IMR-90 (cell line): ENCODE results near the gene ACVRL1. TPM values are rescaled to one million over a fixed set of nuclear protein-coding genes. Genes with fewer than 3 reads are reported as not detected.

Experiments used
- ATAC-seq: fragments of 200-7000 bp; cut with Tn5 transposase; 2 replicates; pipeline ENCODE4 v1.9.1; 2020; ENCODE audit warnings: low read depth, mild to moderate bottlenecking, moderate library complexity
- BruUV-seq: library from RNA; stranded (reverse); fragments of 400-500 nt; replicated peaks from 2 replicates; lab custom pipeline; 2021; lab: Mats Ljungman, UMichigan
- CTCF ChIA-PET: fragments of 300-600 bp; formaldehyde crosslinking; extraction: SDS; loops from one replicate; lab custom pipeline; 2021; ENCODE audit warnings: antibody characterized with exemption; lab: Yijun Ruan, JAX
- POLR2A ChIA-PET: fragments of 300-600 bp; sonication (Branson Sonifier 250); formaldehyde crosslinking; loops from one replicate; lab custom pipeline; 2022; ENCODE audit warnings: antibody characterized with exemption; ENCODE audit not compliant: unreplicated experiment; lab: Charles Lee
- DNase-seq: peaks from one replicate; pipeline ENCODE4 v3.0.0; 2013
- H2AFZ ChIP-seq: replicated peaks from 2 replicates; pipeline ENCODE3; 2013; ENCODE audit warnings: low read length, mild to moderate bottlenecking; ENCODE audit not compliant: poor library complexity
- H2AK5ac ChIP-seq: 2 replicates; pipeline ENCODE4 v1.6.1; 2013; ENCODE audit warnings: low read depth, low read length, inconsistent platforms
- H2AK9ac ChIP-seq: replicated peaks from 2 replicates; pipeline ENCODE3; 2013; ENCODE audit warnings: mild to moderate bottlenecking, low read depth, low read length, moderate library complexity; ENCODE audit not compliant: poor library complexity
- H2BK120ac ChIP-seq: 2 replicates; pipeline ENCODE4 v1.6.1; 2013; ENCODE audit warnings: low read depth, low read length, inconsistent platforms
- H2BK15ac ChIP-seq: 3 replicates; pipeline ENCODE4 v1.6.1; 2013; ENCODE audit warnings: low read depth, low read length, inconsistent platforms
- H2BK20ac ChIP-seq: 2 replicates; pipeline ENCODE4 v1.6.1; 2013; ENCODE audit warnings: low read depth, mild to moderate bottlenecking, inconsistent platforms, low read length, moderate library complexity
- H2BK5ac ChIP-seq: 2 replicates; pipeline ENCODE4 v1.6.1; 2013; ENCODE audit warnings: mild to moderate bottlenecking, low read depth, low read length, inconsistent platforms; ENCODE audit not compliant: poor library complexity, severe bottlenecking
- H3K14ac ChIP-seq: replicated peaks from 2 replicates; pipeline ENCODE4 v1.6.1; 2013; ENCODE audit warnings: low read depth, low read length, inconsistent platforms
- H3K18ac ChIP-seq: 2 replicates; pipeline ENCODE4 v1.6.1; 2013; ENCODE audit warnings: low read depth, low read length, control low read depth
- H3K23ac ChIP-seq: 2 replicates; pipeline ENCODE4 v1.6.1; 2013; ENCODE audit warnings: low read depth, low read length, inconsistent platforms
- H3K27ac ChIP-seq: 2 replicates; pipeline ENCODE4 v1.5.1; 2013; ENCODE audit warnings: mild to moderate bottlenecking, control low read depth, low read length; ENCODE audit not compliant: insufficient read depth
- H3K27me3 ChIP-seq: 2 replicates; pipeline ENCODE4 v1.6.1; 2013; ENCODE audit warnings: low read length; ENCODE audit not compliant: control insufficient read depth, insufficient read depth
- H3K36me3 ChIP-seq: 2 replicates; pipeline ENCODE4 v1.6.1; 2013; ENCODE audit warnings: low read length, mixed read lengths; ENCODE audit not compliant: control insufficient read depth, insufficient read depth
- H3K4ac ChIP-seq: 2 replicates; pipeline ENCODE4 v1.6.1; 2013; ENCODE audit warnings: low read depth, low read length, inconsistent platforms
- H3K4me1 ChIP-seq: 2 replicates; pipeline ENCODE4 v1.6.1; 2013; ENCODE audit warnings: low read length, mixed read lengths; ENCODE audit not compliant: control insufficient read depth, insufficient read depth
- H3K4me2 ChIP-seq: 2 replicates; pipeline ENCODE4 v1.6.1; 2013; ENCODE audit warnings: low read depth, mild to moderate bottlenecking, control low read depth, low read length, moderate library complexity
- H3K4me3 ChIP-seq: 2 replicates; pipeline ENCODE4 v1.5.1; 2013; ENCODE audit warnings: low read depth, mild to moderate bottlenecking, control low read depth, low read length, moderate library complexity; ENCODE audit not compliant: insufficient read depth
- H3K56ac ChIP-seq: 2 replicates; pipeline ENCODE4 v1.6.1; 2013; ENCODE audit warnings: low read length, inconsistent platforms; ENCODE audit not compliant: insufficient read depth; ENCODE audit errors: extremely low read depth
- H3K79me1 ChIP-seq, 2 experiments: 2 replicates each; pipeline ENCODE4 v1.6.1; 2013; ENCODE audit warnings: low read length in 2 of 2, inconsistent platforms in 1 of 2, low read depth in 1 of 2
- H3K9ac ChIP-seq: 2 replicates; pipeline ENCODE4 v1.6.1; 2013; ENCODE audit warnings: low read depth, low read length, control low read depth
- H3K9me1 ChIP-seq: 2 replicates; pipeline ENCODE4 v1.6.1; 2013; ENCODE audit warnings: low read length, inconsistent platforms; ENCODE audit not compliant: insufficient read depth
- H3K9me3 ChIP-seq: 2 replicates; pipeline ENCODE4 v1.6.1; 2013; ENCODE audit warnings: low read length; ENCODE audit not compliant: control insufficient read depth, insufficient read depth
- H4K20me1 ChIP-seq: 2 replicates; pipeline ENCODE4 v1.6.1; 2013; ENCODE audit warnings: low read length, inconsistent platforms; ENCODE audit not compliant: insufficient read depth
- H4K5ac ChIP-seq: 2 replicates; pipeline ENCODE4 v1.6.1; 2013; ENCODE audit warnings: mild to moderate bottlenecking, low read depth, low read length, control low read depth
- H4K8ac ChIP-seq, 2 experiments: 2 replicates each; pipeline ENCODE4 v1.6.1; 2013; ENCODE audit warnings: low read depth in 2 of 2, low read length in 2 of 2, control low read depth in 1 of 2, inconsistent platforms in 1 of 2
- H4K91ac ChIP-seq: 2 replicates; pipeline ENCODE4 v1.6.1; 2013; ENCODE audit warnings: low read depth, low read length, inconsistent platforms; ENCODE audit not compliant: insufficient read depth
- BHLHE40 ChIP-seq: fragments of 150-350 bp; IDR thresholded peaks from 2 replicates; pipeline ENCODE4 v1.6.1; 2016; ENCODE audit warnings: mild to moderate bottlenecking, low read depth, low read length
- CEBPB ChIP-seq: IDR thresholded peaks from 2 replicates; pipeline ENCODE4 v1.6.1; 2012; ENCODE audit warnings: low read depth, low read length, improper control_type of control experiment
- CHD1 ChIP-seq: IDR thresholded peaks from 2 replicates; pipeline ENCODE4 v1.6.1; 2012; ENCODE audit warnings: low read depth, low read length, improper control_type of control experiment
- ELK1 ChIP-seq: fragments of 150-350 bp; IDR thresholded peaks from 2 replicates; pipeline ENCODE4 v1.6.1; 2016; ENCODE audit warnings: low read depth, mild to moderate bottlenecking, low read length, moderate library complexity, borderline replicate concordance
- MAFK ChIP-seq: IDR thresholded peaks from 2 replicates; pipeline ENCODE4 v1.6.1; 2012; ENCODE audit warnings: low read depth, low read length, improper control_type of control experiment
- MAZ ChIP-seq: IDR thresholded peaks from 2 replicates; pipeline ENCODE4 v1.6.1; 2012; ENCODE audit warnings: low read depth, mild to moderate bottlenecking, low read length, improper control_type of control experiment, moderate library complexity, borderline replicate concordance
- MXI1 ChIP-seq: IDR thresholded peaks from 2 replicates; pipeline ENCODE4 v1.6.1; 2012; ENCODE audit warnings: low read depth, mild to moderate bottlenecking, low read length, moderate library complexity, borderline replicate concordance
- NFE2L2 ChIP-seq: fragments of 150-350 bp; IDR thresholded peaks from 2 replicates; pipeline ENCODE4 v1.6.1; 2016; ENCODE audit warnings: low read depth, mild to moderate bottlenecking, low read length
- POLR2A ChIP-seq: IDR thresholded peaks from 2 replicates; pipeline ENCODE4 v1.6.1; 2012; ENCODE audit warnings: mild to moderate bottlenecking, low read depth, low read length
- RAD21 ChIP-seq: IDR thresholded peaks from 2 replicates; pipeline ENCODE4 v1.6.1; 2012; ENCODE audit warnings: low read length, improper control_type of control experiment
- RFX5 ChIP-seq: IDR thresholded peaks from 2 replicates; pipeline ENCODE4 v1.8.0; 2012; ENCODE audit warnings: low read depth, mild to moderate bottlenecking, low read length, moderate library complexity
- SMC3 ChIP-seq: fragments of 150-350 bp; IDR thresholded peaks from 2 replicates; pipeline ENCODE4 v1.6.1; 2016; ENCODE audit warnings: low read depth, mild to moderate bottlenecking, antibody characterized with exemption, low read length, moderate library complexity
- WGBS, 2 experiments: methylation state at CpG; one replicate each; pipeline versions ENCODE4 v1.1.5 to v1.1.7; 2013; ENCODE audit warnings: missing lambda C conversion rate in 2 of 2; ENCODE audit not compliant: insufficient read length in 1 of 2; ENCODE audit errors: extremely low coverage in 2 of 2; 5-methylcytosine and 5-hydroxymethylcytosine counted together
- dilution Hi-C: fragments of 300-500 bp; cut with HindIII; formaldehyde crosslinking; loops from one replicate; pipeline ENCODE4 v1.14.3; 2018; ENCODE audit warnings: low sequenced_read_pairs; ENCODE audit not compliant: unreplicated experiment
- in situ Hi-C: fragments of 300-500 bp; cut with MboI; formaldehyde crosslinking; loops from 3 replicates; pipeline ENCODE4 v1.14.3; 2019; ENCODE audit warnings: low sequenced_read_pairs, inconsistent platforms, mixed read lengths
- intact Hi-C: fragments of 100-400 bp; cut with micrococcal nuclease; formaldehyde crosslinking; loops from 2 replicates; pipeline ENCODE4 v1.10.0; 2022
- polyA plus RNA-seq, 3 experiments: library from polyadenylated mRNA; depleted of rRNA; stranded (reverse); fragments of >200 nt; gene quantifications; 2 replicates each; pipeline ENCODE4 v1.2.3, GENCODE V29; 2012; ENCODE audit warnings: low replicate concordance in 1 of 3
- total RNA-seq: library from RNA; depleted of rRNA; stranded (reverse); fragments of >200 nt; gene quantifications from 2 replicates; pipeline ENCODE4 v1.2.3, GENCODE V29; 2012
- TF ChIP-seq, protein P1 (sequence below): conservative IDR thresholded peaks from 2 replicates; pipeline ENCODE4 v1.5.1; 2012; ENCODE audit warnings: mild to moderate bottlenecking, low read depth, low read length, improper control_type of control experiment
- TF ChIP-seq, protein P2 (sequence below): fragments of 150-350 bp; IDR thresholded peaks from 2 replicates; pipeline ENCODE4 v1.6.1; 2017; ENCODE audit warnings: mild to moderate bottlenecking, antibody characterized with exemption, low read length, low read depth

ACVRL1 gene
- total and polyA plus RNA-seq, 2 of the 4 experiments (the other 2 are of a cell fraction): 6.4 to 7.5 TPM

- Histone ChIP-seq H3K9me3 (no peaks in the 10 kb centered on the region), H3K9ac (no peak overlapping the region), H3K4me3 (no peak overlapping the region), H3K4ac (no peak overlapping the region), H3K56ac (no peak overlapping the region), H3K4me1 (peaks cover 16% of the 10 kb centered on the region), H3K79me1 (peaks cover 0 to 5% of the 10 kb centered on the region in 2 experiments; a peak in 1 of 4 replicates), H2AK9ac (no peak overlapping the region), H3K36me3 (peaks cover 8% of the 10 kb centered on the region; the same call in 1 of the 2 replicates), H4K20me1 (no peaks in the 10 kb centered on the region), H2BK5ac (no peak overlapping the region), H3K4me2 (no peak overlapping the region), H4K5ac (no peak overlapping the region), H2BK20ac (no peak overlapping the region), H3K23ac (0 out of 2 replicates have a peak overlapping the region, but pooled peaks have one; percentile 29), H3K14ac (no peak overlapping the region), H4K8ac (no peak overlapping the region), H3K27me3 (no peaks in the 10 kb centered on the region), H3K18ac (no peak overlapping the region), H3K27ac (no peak overlapping the region), H2AK5ac (no peak overlapping the region), H4K91ac (no peak overlapping the region), H2BK120ac (no peak overlapping the region), H2AFZ (peak overlapping the region; percentile 60), H3K9me1 (peaks cover 21% of the 10 kb centered on the region), H2BK15ac (no peak overlapping the region)
- no TSS peak for BruUV-seq
- dilution Hi-C loops (no loop called here), intact Hi-C loops (no loop called here), in situ Hi-C loops (no loop called here)
- ChIA-PET POLR2A (no interaction called here), CTCF (no interaction called here)
- ATAC-seq: no peak
- no peak for TF ChIP-seq MAZ
- TF ChIP-seq RFX5: no peak
- no peak for TF ChIP-seq SMC3
- TF ChIP-seq POLR2A: no peak
- TF ChIP-seq CEBPB: no peak
- TF ChIP-seq RAD21: no peak
- no peak for TF ChIP-seq MAFK
- TF ChIP-seq NFE2L2: no peak
- no peak for TF ChIP-seq ELK1
- no peak for TF ChIP-seq BHLHE40
- TF ChIP-seq, protein P1, sequence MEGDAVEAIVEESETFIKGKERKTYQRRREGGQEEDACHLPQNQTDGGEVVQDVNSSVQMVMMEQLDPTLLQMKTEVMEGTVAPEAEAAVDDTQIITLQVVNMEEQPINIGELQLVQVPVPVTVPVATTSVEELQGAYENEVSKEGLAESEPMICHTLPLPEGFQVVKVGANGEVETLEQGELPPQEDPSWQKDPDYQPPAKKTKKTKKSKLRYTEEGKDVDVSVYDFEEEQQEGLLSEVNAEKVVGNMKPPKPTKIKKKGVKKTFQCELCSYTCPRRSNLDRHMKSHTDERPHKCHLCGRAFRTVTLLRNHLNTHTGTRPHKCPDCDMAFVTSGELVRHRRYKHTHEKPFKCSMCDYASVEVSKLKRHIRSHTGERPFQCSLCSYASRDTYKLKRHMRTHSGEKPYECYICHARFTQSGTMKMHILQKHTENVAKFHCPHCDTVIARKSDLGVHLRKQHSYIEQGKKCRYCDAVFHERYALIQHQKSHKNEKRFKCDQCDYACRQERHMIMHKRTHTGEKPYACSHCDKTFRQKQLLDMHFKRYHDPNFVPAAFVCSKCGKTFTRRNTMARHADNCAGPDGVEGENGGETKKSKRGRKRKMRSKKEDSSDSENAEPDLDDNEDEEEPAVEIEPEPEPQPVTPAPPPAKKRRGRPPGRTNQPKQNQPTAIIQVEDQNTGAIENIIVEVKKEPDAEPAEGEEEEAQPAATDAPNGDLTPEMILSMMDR: no peak
- no peak for TF ChIP-seq MXI1
- TF ChIP-seq, protein P2, sequence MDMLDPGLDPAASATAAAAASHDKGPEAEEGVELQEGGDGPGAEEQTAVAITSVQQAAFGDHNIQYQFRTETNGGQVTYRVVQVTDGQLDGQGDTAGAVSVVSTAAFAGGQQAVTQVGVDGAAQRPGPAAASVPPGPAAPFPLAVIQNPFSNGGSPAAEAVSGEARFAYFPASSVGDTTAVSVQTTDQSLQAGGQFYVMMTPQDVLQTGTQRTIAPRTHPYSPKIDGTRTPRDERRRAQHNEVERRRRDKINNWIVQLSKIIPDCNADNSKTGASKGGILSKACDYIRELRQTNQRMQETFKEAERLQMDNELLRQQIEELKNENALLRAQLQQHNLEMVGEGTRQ: no peak
- no peak for TF ChIP-seq CHD1
- 29% methylated on average over 6 of the region's 16 CpGs; no CpG with 5 or more reads in 1 of the 2 experiments for WGBS, 2 experiments
- no peak for DNase-seq
Observed at GRCh38 chr12:51917746-51918453, 10.6 kb downstream of the ACVRL1 start.
